NT2/D1 (cell line): ENCODE measurements around the gene DYRK1A.

ENCODE experiments used
- SUZ12 ChIP-seq: IDR thresholded peaks from 2 replicates; pipeline ENCODE4 v1.6.1; 2011; ENCODE audit not compliant: insufficient read length, insufficient read depth; ENCODE audit errors: extremely low read depth
- ZNF274 ChIP-seq: IDR thresholded peaks from 2 replicates; pipeline ENCODE4 v1.6.1; 2011; ENCODE audit warnings: mild to moderate bottlenecking, low read depth, low read length

DNA sequence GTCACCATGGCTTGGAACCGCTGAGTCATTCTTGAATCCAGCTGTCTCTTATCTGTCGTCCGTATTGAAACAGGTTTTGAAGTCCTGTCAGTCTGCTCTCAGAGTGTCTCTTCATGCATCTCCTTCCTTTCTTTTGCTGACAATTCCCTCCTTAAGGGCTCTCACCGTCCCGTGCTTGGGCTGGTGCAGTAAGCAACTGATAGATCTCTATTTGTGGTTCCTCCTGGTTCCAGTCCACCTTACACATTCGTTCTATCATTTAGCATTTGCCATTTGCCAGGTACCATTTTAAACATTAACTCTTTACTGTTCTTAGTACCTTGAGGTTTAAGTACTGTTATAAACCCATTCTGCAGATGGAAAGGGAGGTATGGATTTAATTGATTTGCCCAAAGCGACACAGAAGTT lies 88.9 kb downstream of the DYRK1A start:
- TF ChIP-seq SUZ12 = no peak
- no peak for TF ChIP-seq ZNF274
